HG03565 (cell line): ENCODE data around the gene KLF16.
A peak's percentile ranks its signal among the peaks of the same experiment; 100 is the strongest.

Experiments
- ATAC-seq: cut with Tn5 transposase; IDR thresholded peaks from one replicate; pipeline ENCODE4 v1.9.1; 2021; ENCODE audit warnings: mild to moderate bottlenecking, moderate library complexity; ENCODE audit not compliant: unreplicated experiment

KLF16 gene

GRCh38 chr19:1856345-1856697 lies 7.1 kb downstream of the KLF16 start:
- ATAC-seq, result no peak

GRCh38 chr19:1855828-1856255 lies 7.5 kb downstream of the KLF16 start:
- ATAC-seq, result no peak

GRCh38 chr19:1855040-1855827 lies 8.1 kb downstream of the KLF16 start:
- ATAC-seq, result peak; percentile 38

GRCh38 chr19:1854542-1855039 lies 8.8 kb downstream of the KLF16 start:
- ATAC-seq, result no peak

GRCh38 chr19:1854039-1854541 lies 9.3 kb downstream of the KLF16 start:
- ATAC-seq, result no peak

- ATAC-seq, result no peak
Observed at GRCh38 chr19:1853295-1854038, 9.9 kb downstream of the KLF16 start.

- no peak for ATAC-seq
Observed at GRCh38 chr19:1852581-1853128, 10.7 kb downstream of the KLF16 start.

- ATAC-seq, result no peak
Observed at GRCh38 chr19:1851654-1852580, 11.5 kb downstream of the KLF16 start.

GRCh38 chr19:1850809-1851653 lies 12.3 kb downstream of the KLF16 start:
- no peak for ATAC-seq

GRCh38 chr19:1849886-1850398 lies 13.4 kb downstream of the KLF16 start:
- ATAC-seq, result no peak

GRCh38 chr19:1849132-1849474 lies 14.3 kb downstream of the KLF16 start:
- ATAC-seq, result no peak

GRCh38 chr19:1848399-1849131 lies 14.8 kb downstream of the KLF16 start, which contains the start of gene REXO1:
TSS of gene REXO1 (minus strand) at chr19:1848483. CDS start at chr19:1848358, 125 bp downstream.
- peak; percentile 63 for ATAC-seq

- ATAC-seq, result no peak
Observed at GRCh38 chr19:1847684-1848398, 15.5 kb downstream of the KLF16 start.

GRCh38 chr19:1847348-1847683 lies 16.1 kb downstream of the KLF16 start:
- no peak for ATAC-seq

GRCh38 chr19:1846517-1847204 lies 16.7 kb downstream of the KLF16 start:
- ATAC-seq, result no peak

GRCh38 chr19:1845642-1846041 lies 17.7 kb downstream of the KLF16 start:
- no peak for ATAC-seq

GRCh38 chr19:1845125-1845515 lies 18.3 kb downstream of the KLF16 start:
- ATAC-seq, result no peak
